ENCODE measurements around the gene TBCK.
"Not testable (repeated sequence)": the region's sequence is repeated elsewhere in the genome, so short reads cannot be mapped to it uniquely, and the experiment has no call there.

Gene TBCK

DNA sequence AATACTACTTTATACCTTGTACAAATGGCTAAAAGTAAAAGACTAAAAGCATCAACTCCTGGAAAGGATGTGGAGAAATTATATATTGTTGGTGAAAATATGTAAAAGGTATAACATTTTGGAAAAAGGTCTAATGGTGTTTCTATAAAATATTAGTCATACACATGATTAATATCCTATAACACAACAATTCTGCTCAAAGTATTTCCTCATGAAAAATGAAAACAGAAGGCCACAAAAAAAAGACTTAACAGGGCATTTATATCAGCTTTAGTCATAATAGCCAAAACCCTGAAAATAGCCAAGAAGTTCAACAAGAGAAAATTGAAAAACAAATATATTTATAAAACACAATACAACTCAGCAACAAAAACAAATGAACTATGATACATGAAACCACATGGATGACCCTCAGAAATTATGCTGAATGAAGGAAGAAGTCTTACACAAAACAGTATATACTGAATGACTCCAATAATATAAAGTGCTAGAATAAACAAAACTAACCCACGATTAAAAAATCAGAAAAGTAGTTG is 38.8 kb downstream of the TBCK start:
- no peak for DNase-seq

DNA sequence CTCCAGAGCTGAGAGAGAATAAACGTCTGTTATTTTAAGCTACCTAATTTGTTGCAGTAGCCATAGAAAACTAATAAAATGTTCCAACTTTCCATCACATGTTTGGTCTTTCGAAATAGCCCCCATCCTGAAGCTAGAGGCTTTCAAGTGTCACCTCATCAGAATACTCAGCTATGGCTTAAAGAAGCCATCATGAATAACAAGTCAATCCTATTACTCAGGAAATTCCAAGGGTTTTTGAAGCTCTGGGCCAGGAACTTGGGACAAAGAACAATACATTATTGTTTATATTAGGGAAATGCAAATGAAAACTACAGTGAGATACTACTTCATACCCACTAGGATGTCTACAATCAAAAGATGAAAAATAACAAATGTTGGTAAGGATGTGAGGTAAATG is 42.2 kb downstream of the TBCK start:
- no peak for DNase-seq

DNA sequence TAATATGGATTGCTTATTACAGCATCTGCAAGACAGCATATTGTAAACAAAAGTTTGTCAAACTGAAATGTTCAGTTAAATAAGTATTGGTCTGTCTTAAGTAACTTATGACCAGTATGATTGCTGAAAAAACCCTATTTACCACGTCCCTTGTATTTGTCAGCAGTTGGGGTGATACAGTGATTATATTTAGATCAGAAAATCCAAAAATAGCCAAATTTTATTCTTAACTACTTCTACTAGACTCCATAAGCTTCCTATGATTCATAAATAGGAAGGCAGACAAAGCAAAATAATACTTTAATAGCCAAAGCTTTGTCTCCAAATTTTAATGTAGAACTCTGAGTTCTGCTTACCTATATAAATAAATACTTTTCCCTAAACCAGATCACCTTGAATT is 45.3 kb downstream of the TBCK start:
- no peak for DNase-seq

DNA sequence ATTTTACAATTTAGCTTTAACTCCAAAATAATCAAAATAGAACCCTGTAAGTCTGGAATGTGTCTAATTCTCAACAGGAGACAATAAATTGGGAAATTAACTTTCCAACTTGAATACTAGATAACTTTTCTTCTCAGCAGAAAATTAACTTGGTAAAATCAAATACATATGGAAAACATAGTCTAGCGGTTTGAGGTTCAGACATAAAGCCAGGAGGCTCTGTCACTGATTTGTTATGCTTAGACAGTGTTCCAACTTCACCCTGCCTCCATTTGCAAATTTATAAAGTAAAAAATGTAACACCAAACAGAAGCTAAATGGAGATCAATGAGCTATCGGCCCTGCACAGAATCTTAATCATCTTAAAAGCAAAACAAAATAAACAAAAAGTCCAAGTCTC is 46.3 kb downstream of the TBCK start:
- no peak for DNase-seq

DNA sequence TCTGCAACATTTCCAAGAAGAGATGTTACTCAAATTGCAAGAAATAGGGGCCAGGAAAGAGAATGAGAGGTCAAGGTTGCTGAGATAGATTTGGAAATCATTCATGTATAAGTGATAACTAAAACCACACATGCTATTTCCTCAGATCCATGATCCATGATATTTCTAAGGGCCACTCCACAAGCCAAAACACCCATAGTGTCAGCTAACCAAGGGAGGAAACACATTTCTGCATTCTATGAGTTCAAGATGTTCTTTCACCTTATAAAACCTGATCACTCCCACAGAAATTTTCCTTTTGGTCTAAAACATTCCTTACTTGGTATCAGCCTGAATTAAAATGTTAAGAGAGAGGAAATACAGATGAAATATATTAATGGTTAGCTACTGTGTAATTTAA is 47.2 kb downstream of the TBCK start:
- DNase-seq = no peak

DNA sequence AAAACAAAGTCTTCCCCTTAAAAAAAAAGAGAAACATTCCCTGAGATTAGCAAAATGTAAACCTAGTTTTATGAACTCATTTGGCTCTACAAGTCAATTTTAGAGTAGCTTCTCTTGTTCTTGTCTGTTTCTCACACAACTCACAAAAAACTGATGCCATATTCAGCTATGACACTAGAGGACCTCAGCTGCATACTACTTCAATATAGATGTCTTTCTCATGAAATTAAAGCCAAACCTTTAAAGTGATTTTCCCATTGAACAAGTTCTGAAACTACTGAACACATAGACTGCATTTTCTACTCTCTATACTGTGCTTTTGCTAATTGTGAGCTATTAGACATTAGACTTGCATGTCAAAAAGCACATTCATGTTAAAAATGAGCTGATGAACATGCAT is 49.8 kb downstream of the TBCK start:
- DNase-seq = no peak

DNA sequence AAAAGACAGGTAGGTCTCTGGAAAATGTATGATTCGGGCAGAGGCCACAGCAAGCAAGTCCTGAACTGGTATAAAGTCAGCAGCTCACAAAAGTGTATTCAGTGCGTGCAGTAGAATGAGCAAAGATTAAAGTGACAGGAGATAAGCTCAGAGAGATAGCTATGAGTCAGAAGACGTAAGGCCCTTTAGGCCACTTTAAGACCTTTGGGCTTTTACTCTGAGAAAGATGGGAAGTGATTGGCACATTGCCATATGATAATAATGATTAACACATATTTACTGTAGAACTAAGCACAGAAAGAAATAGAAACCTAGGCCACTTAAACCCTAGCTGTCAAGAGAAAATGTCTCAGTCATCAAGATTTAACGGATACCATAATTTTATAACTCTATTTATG is 51.7 kb downstream of the TBCK start:
- no peak for DNase-seq

DNA sequence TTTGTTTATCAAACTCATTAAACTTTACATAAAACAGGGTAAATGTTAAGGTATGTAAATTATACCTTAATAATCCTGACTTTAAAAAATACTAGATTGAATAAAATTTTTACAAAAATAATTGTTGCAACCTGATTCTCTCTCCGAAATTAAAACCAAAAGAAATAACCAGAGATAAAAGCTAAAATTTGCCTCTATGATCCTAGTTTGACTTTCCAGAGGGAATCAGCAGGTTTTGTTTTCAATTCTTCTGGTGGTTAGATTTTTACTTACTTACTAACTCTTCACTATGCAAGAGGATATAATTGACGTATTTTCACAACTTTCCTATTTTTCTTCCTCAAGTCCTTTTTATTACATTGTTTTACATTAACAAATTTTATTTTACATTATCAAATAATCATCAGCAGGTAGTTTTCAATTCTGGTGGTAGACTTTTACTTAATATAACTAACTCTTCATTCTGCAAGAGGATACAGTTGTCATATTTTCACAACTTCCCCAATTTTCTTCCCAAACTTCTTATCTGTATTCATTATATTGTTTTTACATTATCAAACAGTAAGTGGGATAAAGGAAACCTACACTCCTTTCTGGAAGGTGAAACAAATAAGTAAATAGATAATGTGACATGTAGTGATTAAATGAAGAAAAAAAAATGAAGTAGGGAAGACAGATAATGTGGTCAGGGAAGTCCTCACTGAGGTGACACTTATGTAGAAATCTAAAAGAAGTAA is 52.2 kb downstream of the TBCK start:
- no peak for DNase-seq

DNA sequence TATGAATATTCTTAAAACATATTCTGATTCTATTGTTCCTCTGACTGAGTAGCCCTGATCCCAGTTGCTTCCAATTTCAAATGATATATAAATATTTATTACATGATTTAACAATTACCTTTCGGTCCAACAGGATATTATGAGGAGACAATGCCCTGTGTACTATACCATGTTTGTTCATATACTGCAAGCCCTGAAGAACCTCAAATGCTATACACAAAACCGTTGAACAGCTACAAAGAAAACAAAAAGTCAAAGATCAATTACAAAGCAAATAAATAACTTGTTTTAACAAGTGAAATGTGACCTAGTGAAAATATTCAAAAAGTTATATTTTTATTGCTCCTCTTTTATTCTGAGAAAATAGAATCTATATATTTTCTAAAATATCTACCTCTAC is 54.0 kb downstream of the TBCK start:
- no peak for DNase-seq

DNA sequence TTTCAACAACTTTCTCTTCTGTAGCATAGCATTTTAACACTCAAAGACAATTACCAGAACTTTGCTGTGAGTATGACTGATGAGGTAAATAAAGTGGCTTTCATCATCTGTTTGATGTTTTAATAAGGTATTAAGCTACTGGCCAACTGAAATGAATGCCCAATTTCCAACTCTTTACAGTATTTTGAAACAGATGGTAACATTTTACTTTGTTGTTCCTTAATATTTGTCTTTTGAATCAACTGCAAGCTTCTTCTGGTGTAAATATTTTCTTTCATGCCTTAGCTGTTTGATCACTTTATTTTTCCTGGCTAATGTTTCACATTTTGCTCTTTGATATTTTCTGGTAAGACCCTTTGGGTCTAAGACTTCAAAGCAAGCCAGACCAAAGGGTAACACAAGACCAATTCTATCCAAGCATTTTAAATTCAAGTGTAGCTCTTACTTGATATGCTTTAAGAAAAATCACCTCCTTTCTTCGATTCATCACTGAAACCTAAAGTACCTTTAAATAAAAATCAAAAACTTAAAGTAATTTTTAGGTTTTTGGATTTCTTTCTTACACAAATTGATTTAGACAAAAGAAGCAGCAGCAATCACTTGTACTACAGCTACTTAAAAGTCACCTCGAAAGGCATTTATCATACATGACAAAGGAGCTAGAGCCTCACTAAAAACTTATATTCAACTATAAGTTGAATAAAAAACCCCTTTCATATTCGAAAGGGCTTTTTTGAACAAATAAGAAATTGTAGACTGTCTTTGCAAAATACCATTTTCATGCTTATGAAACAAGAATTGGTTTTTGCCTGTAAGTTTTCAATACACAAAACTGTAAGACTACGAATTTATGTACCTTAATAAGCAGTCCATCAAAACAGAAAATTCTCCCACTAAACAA is 57.6 kb downstream of the TBCK start:
- no peak for DNase-seq

DNA sequence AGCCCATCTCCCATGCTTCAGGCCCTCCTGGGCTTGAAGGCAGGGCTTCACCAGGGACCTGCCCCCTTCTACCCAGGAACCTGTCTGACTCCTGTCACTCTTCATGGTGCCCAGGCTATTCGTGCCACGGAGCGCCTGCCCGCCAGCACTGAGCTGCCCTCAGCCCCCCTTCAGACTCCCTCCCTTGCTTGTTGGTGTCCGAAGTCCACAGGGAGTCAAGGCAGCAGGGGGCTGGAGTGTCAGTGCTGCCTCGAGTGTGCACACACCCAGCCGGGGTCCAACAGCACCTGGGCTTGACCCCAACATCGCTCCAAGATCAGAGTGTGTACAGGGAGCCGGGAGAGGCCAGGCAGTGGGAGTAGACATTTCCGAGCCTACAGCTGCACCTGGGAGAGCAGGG is 59.8 kb downstream of the TBCK start:
- DNase-seq = no peak

DNA sequence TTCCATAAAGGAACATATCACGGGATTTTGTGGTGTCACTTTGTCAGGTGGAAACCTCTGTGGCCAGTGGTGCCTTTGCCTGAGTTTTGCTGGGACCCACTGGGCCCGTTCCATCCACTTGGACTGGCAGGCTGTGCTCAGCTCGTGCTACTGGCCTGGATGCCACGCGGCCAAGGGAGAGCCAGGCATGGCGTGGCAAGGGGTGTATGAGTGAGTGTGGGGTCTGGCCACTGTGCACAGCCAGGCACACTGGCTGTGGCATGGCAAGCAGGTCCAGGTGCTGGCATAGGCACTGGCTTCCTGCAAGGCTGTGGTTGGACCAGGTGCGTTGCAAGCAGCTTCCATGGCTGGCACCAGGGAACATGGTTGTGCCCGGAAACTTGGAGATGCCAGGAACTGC is 60.8 kb downstream of the TBCK start:
- no peak for DNase-seq

DNA sequence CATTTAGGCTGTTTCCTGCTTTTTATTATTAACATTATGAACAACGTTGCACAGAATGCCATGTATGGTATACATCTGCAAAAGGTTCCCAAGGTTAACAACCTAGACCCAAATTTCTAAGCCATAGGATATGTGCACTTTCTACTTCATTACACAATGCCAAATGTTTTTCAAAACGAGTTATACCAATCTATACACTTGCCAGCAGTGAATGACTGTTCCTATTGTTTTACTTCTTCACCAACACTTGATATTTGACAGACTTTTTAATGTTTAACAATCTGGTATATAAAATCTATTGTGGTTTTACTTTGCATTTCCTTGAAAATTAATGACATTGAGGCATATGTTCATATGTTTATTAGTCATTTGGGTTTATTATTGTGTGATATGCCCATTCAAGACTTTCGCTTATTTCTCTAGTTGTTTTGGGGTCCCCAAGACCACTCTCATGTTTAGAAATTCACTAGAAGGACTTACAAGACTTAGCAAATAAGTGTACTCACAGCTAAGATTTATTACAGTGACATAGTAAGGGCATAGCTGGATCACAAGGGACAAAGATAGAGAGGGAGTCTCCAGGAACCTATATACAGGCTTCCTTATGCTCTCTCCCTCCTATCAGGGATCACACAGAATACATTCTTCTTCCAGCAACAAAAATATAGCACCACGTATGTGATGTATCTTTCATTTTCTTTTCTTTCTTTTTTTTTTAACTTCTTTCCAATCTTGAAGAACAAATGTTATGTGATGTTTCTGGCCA is 62.5 kb downstream of the TBCK start:
- no peak for DNase-seq

DNA sequence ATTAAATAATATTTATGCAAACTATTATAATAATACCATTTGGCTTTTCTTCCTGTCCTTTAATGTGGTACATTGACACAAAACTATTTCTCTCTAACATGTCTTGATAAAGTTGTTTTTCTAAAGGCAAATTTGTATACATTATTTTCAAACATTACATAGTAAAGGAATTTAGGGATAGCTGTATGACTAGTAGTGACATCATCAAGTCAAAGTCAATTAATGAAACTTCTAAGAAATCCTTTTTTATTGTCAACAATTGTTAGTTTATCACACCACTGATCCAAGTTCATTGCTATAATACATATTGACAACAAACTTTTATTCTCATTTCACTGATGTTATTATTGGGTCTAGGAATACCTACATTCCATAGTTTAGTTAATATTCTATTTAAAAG is 68.4 kb downstream of the TBCK start:
- DNase-seq = no peak

DNA sequence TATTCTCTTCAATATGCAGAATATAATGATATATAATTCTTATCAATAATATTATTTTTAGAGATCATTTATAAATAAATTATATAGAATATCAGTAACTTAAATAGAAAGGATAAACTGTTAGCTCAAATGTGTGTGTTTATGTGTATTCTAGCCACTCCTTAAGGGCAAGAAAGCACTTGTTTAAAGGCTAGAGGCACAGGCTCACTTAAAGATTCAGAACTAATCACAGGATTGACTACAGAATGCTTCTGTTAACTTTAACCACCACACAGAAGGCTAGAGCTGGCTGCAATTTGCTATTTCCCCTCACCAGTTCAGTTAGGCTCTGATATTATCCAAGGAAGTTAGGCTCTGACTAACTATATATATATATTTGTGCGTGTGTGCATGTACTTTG is 69.6 kb downstream of the TBCK start:
- DNase-seq = no peak

DNA sequence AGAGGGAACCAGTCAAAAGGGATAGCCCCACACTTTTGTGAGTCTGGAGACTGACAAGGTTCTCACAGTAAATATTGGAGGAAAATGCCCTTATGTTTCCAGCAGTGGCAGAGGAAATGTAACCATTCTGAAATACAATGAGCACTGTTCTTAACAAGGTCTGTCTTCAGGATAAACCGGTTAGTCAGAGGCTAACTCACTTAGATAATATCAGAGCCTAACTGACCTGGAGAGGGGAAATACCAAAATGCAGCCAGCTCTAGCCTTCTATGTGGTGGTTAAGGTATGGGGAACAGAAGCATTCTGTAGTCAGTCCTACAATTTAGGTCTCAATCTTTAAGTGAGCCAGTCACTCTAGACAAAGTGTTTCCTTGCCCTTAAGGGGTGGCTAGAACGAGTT is 70.8 kb downstream of the TBCK start:
- no peak for DNase-seq

DNA sequence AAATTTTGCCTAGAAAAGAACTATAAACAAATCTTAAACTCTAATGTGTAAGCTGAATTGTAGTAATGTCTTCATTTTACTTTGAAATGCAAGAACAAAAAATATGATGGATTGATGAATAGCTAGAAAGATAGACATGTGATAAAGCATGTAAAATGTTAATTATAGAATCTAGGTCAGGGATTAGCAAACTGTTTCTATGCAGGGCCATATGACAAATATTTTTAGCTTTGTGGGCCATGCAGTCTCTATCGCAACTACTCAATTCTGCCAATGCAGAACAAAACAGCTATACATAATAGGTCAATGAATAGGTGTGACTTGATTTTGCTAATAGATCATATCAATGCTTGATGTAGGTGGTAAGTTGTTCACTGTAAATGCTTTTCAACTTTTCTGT is 75.3 kb downstream of the TBCK start:
- no peak for DNase-seq

DNA sequence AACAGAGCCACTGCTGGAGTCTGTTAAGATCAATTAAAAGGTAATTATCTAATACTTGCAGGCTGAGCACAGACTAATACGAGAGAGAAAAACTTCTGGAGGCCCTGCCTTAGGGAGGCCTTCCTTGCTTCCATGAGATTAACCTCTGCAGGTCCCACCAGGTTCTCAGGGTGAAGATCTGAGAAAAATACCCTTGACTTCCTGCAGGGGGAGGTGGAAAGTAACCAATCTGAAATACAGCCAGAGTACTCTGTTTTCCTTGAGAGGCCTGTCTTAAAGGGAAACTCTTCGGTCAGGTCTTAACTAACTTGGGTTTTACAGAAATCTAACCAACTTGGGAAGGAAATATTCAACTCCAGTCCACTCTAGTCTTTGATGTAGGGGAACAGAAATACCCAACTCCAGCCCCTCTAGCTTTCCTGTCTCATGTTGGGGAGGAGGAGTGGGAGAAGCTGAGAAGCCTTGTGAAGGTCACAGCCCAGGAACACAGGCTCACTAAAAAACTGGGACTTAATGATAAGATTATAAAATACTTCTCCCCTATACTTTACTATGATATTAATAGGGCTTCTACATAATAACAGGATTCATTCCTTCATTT is 77.1 kb downstream of the TBCK start:
- DNase-seq = no peak

DNA sequence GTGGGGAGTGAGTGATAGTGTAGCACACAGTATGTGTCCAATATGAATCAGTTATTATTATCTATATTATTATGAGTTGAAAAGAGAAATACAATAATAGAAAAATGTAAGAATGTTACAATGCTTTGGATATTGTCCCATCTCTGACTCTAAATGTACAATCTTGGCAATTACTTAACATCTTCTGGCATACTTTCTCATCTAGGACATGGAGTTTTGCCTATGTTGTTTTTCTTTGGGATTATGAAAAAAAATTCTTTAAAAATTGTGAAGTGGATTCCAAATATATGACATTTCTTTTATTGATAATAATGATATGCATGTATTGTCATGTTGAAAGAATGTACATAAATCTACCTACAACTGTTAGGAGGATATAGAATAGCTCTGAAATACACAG is 84.1 kb downstream of the TBCK start:
- no peak for DNase-seq

DNA sequence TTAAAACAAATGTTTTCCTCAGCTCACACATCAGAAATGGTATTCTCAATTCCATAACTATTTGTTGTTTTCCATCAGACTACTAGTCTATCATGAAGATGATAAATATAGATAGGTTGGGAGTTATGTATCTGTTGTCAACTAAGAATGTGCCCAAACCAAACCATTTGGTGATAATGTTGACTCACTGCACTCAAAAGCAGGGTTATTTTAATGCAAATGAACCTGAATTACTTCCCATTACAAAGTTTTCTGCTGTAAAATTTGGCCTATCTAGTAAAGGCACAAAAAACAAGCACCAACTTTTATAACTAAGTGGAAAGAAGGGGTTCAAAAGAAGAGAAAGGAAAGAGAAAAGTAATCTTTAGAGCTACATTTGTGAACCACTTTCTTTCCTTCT is 93.5 kb downstream of the TBCK start:
- DNase-seq = no peak

DNA sequence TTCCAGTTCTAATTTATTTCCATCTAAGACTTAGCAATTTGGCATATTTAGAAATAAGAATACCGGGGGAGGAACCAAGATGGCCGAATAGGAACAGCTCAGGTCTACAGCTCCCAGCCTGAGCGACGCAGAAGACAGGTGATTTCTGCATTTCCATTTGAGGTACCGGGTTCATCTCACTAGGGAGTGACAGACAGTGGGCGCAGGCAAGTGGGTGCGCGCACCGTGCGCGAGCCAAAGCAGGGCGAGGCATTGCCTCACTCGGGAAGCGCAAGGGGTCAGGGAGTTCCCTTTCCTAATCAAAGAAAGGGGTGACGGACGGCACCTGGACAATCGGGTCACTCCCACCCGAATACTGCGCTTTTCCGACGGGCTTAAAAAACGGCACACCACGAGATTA is 102.7 kb downstream of the TBCK start:
- DNase-seq = not testable (repeated sequence)

DNA sequence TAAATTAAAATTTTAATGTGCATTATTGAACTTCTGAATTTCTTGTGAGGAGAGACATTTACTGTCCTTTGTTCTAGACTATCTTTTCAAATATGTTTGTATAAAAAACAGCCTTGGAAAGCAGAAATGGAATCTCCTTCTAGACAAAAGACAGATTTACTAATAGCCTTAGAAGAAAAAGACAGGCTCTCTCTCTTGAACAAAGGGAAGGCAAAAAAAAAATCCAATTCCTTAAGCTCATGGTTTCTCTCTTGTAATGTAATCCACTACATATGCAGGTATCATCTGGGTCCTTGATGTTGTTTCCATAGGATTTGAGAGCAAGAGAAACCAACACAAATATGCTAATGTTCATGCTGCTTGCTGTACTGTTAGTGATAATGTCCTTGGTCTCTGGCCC is 106.0 kb downstream of the TBCK start:
- no peak for DNase-seq
